Aorta (tissue), 5 donors: ENCODE results near the gene DMKN. TPM values are rescaled to one million over a fixed set of nuclear protein-coding genes. Genes with fewer than 3 reads are reported as not detected.

Experiments
- ATAC-seq: fragments of 200-7000 bp; cut with Tn5 transposase; one replicate; pipeline ENCODE4 v1.9.1; 2022; ENCODE audit warnings: moderate library complexity; ENCODE audit not compliant: low FRiP score
- DNase-seq, 2 donors: peaks; one replicate each; pipeline ENCODE4 v3.0.0-alpha.2; 2020
- H3K27ac ChIP-seq, 2 donors: one replicate each; pipeline ENCODE4 v1.5.1; 2013; ENCODE audit warnings: low read length in 2 of 2, mild to moderate bottlenecking in 2 of 2, moderate library complexity in 2 of 2, control low read depth in 1 of 2, inconsistent platforms in 1 of 2, low read depth in 1 of 2
- H3K27me3 ChIP-seq, 2 donors: one replicate each; pipeline ENCODE4 v1.6.1; 2013; ENCODE audit warnings: control low read depth in 1 of 2, low read length in 1 of 2, mild to moderate bottlenecking in 1 of 2, moderate library complexity in 1 of 2; ENCODE audit not compliant: insufficient read depth in 2 of 2, control insufficient read depth in 1 of 2
- H3K36me3 ChIP-seq, 2 donors: one replicate each; pipeline ENCODE4 v1.6.1; 2013; ENCODE audit warnings: control low read depth in 1 of 2, low read length in 1 of 2, mild to moderate bottlenecking in 1 of 2; ENCODE audit not compliant: insufficient read depth in 2 of 2, control insufficient read depth in 1 of 2
- H3K4me1 ChIP-seq, 2 donors: one replicate each; pipeline ENCODE4 v1.6.1; 2013; ENCODE audit warnings: low read length in 2 of 2, control low read depth in 1 of 2, mild to moderate bottlenecking in 1 of 2, moderate library complexity in 1 of 2; ENCODE audit not compliant: insufficient read depth in 2 of 2, control insufficient read depth in 1 of 2
- H3K4me3 ChIP-seq, 2 donors: one replicate each; pipeline ENCODE4 v1.5.1; 2013; ENCODE audit warnings: low read length in 2 of 2, control low read depth in 1 of 2, mild to moderate bottlenecking in 1 of 2
- H3K9me3 ChIP-seq: one replicate; pipeline ENCODE4 v1.6.1; 2013; ENCODE audit warnings: mild to moderate bottlenecking, low read length; ENCODE audit not compliant: control insufficient read depth
- WGBS, 2 donors: extraction: QIAGEN DNeasy Blood & Tissue Kit; methylation state at CpG; one replicate each; pipeline ENCODE4 v1.1.7; 2013; 5-methylcytosine and 5-hydroxymethylcytosine counted together
- intact Hi-C, 2 donors: fragments of 100-400 bp; cut with DNase I; formaldehyde crosslinking; loops; one replicate each; pipeline versions ENCODE4 v1.14.2 to v1.15.0; 2022
- polyA plus RNA-seq, 2 donors: library from polyadenylated mRNA; stranded (reverse); fragments of 200-250 nt; gene quantifications; one replicate each; pipeline ENCODE4 v1.2.3, GENCODE V29; 2013
- total RNA-seq, 2 donors: library from RNA; stranded (reverse); fragmentation: NEBNext Ultra II Directional; extraction: Animal tissue kit (Norgen Biotek cat#: 25700); gene quantifications; one replicate each; pipeline ENCODE4 v1.2.1, GENCODE V29; 2021
- donor health status: healthy with polysubstance abuse.
- donor health status: Bipolar disorder and iron deficiency.
- donor health status: DM: no; HTN: no; CAD: no.
- donor health status: DM: no; HTN: no; CAD: no.
- donor health status: DM: yes; HTN: yes; CAD: no.

DMKN gene
- total and polyA plus RNA-seq, 4 donors, result 22.2 to 43.7 (median 26.5) TPM

DNA sequence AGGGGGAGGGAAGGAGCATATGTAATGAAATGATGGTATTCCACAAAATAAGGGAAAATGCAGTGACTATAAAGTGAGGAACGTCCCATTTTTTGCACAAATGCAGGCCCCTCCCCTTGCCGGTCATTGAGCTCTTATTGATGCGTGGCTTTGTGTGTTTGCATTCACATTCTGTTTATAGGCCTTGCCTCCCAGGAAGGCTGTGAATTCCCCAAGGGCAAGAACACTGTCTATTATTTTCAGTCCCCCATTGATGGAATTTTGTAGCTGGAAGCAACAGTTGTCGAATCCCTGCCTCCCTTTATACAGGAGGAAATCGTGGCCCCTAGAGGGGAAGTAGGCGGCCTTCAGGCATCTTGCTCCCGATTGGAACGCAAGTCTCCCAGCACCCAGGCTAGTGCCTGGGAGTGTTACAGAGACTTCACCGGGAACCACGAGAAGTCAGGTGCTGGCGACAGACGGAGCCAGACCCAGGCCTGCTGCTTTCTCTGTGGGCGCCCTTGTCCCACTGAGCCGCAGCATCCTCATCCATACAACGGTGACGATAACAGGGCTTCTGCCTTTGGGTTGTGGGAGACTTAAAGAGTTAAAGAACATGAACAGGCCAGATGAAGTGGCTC lies 7.8 kb upstream of the DMKN start:
- no peaks in the 10 kb centered on the region for H3K27me3 ChIP-seq
- no peaks in the 10 kb centered on the region for H3K4me1 ChIP-seq
- no peak for DNase-seq
- no peak overlapping the region for H3K4me3 ChIP-seq
- no peaks in the 10 kb centered on the region for H3K9me3 ChIP-seq
- H3K27ac ChIP-seq, result no peak overlapping the region
- 52 to 57% methylated on average over 16 of the region's 16 CpGs for WGBS, 2 donors
- H3K36me3 ChIP-seq, result no peaks in the 10 kb centered on the region
- ATAC-seq, result no peak
- intact Hi-C loops, result no loop called here

DNA sequence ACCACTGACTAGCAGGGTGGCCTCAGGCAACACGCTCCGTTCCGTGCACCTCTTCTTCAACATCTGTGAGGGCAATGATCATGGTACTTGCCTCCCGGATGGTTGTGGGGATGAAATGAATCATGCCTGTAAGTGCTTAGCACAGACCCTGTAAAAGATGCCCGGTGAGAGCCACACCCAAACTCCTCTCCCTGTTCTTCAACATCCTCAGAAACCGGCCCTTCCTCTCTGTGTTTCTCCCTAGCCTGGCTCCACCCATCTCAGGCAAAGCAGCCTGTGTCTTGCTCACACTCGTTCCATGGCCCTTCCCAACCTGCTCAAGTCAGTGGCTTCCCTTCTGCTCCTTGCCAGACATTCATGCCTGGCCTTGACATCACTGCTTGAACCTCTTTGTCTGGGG lies 5.8 kb upstream of the DMKN start:
- Histone ChIP-seq H3K9me3 (no peaks in the 10 kb centered on the region), H3K27ac (no peak overlapping the region), H3K36me3 (no peaks in the 10 kb centered on the region), H3K4me3 (no peak overlapping the region), H3K4me1 (no peaks in the 10 kb centered on the region), H3K27me3 (no peaks in the 10 kb centered on the region)
- whole genome bisulfite sequencing, 2 donors, result 63 to 64% methylated on average over 7 of the region's 7 CpGs
- DNase-seq (no peak), ATAC-seq (no peak)
- intact Hi-C loops, result no loop called here

DNA sequence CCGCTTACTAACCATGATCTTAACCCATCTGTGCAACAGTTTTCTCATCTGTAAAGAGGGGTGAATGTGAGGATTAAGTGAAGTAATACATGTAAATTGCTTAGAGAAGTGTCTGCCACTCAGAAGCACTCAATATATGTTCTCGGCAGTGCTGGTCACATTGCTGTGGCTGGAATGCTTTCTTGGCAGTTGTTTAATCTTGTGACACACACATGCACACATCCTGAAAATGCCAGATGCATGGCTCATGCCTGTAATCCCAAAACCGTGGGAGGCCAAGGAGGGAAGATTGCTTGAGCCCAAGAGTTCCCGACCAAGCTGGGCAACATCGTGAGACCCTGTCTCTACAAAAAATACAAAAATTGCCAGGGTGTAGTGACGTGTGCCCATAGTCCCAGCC lies 4.9 kb upstream of the DMKN start:
- Histone ChIP-seq H3K9me3 (no peaks in the 10 kb centered on the region), H3K4me3 (no peak overlapping the region), H3K4me1 (no peaks in the 10 kb centered on the region), H3K36me3 (no peaks in the 10 kb centered on the region), H3K27ac (no peak overlapping the region), H3K27me3 (no peaks in the 10 kb centered on the region)
- DNase-seq, result no peak
- ATAC-seq, result no peak
- 17 to 22% methylated on average over 6 of the region's 6 CpGs for WGBS, 2 donors
- intact Hi-C loops, result no loop called here

DNA sequence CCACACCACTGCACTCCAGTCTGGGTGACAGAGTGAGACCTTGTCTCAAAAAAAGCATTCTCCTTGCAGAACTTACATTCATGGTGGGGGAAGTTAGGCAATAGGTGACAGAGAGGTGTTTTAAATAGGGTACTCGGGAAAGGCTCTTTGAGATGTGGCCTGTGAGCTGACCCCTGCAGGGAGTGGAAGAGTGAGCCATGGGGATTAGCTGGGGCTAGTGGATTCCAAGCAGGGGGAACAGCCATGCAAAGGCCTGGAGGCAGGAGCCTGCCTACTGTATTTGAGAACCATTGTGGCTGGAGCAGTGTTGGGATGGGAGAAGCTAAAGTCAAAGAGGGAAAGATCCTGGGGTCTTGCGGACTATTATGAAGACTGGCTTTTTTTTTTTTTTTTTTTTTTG lies 3.9 kb upstream of the DMKN start:
- Histone ChIP-seq H3K4me1 (no peaks in the 10 kb centered on the region), H3K27ac (no peak overlapping the region), H3K27me3 (no peaks in the 10 kb centered on the region), H3K4me3 (no peak overlapping the region), H3K36me3 (no peaks in the 10 kb centered on the region), H3K9me3 (no peaks in the 10 kb centered on the region)
- intact Hi-C loops, result no loop called here
- no peak for DNase-seq
- no peak for ATAC-seq
- WGBS, 2 donors, result 93 to 94% methylated on average over 2 of the region's 2 CpGs

DNA sequence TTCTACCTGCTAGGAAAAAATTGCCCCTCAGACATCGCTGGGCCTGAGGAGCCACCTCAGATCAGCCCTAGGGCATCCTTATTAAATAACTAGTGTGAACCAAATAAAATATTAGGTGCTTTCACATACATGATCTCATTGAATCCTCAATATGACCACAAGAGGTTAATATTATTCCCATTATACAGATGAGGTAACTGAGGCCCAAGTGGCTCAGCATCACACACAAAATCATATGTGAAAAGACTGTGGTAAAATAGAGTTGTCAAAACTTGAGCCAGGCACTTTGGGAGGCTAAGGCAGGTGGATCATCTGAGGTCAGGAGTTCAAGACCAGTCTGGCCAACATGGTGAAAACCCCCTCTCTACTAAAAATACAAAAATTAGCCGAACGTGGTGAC lies 2.9 kb upstream of the DMKN start:
- Histone ChIP-seq H3K27me3 (no peaks in the 10 kb centered on the region), H3K9me3 (no peaks in the 10 kb centered on the region), H3K27ac (no peak overlapping the region), H3K36me3 (no peaks in the 10 kb centered on the region), H3K4me3 (no peak overlapping the region), H3K4me1 (no peaks in the 10 kb centered on the region)
- intact Hi-C loops, result no loop called here
- WGBS, 2 donors, result 87 to 88% methylated on average over 3 of the region's 3 CpGs
- ATAC-seq (no peak), DNase-seq (no peak)

DNA sequence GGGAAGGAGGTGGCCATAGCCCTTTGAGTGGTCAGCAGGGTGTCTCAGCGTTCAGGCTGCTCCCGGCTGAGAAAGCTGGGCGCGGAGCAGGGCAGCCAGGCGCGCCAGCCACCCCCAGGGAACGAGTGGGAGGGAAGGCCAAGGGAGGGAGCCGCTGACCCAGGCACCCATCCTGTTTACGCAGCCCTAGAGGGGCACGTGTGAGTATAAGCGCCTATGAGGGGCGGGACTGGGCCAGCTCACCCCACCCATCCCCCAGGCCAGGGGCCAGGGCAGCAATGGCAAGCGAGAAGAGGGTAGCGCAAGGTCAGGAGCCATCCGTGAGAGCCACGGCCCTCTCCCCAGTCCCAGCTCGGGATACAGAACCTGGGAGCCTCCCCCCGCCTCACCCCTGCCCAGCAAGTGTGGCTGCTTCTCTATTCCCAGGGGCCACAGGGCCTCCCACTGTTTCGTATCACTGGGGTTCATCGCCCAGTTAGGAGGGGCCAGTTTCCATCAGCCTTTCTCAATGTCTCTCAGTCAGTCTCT lies 897 bp upstream of the DMKN start:
- ATAC-seq, result no peak
- intact Hi-C loops, result no loop called here
- no peak overlapping the region for H3K4me3 ChIP-seq
- H3K27me3 ChIP-seq, result no peaks in the 10 kb centered on the region
- H3K36me3 ChIP-seq, result no peaks in the 10 kb centered on the region
- H3K9me3 ChIP-seq, result no peaks in the 10 kb centered on the region
- DNase-seq, result no peak
- no peaks in the 10 kb centered on the region for H3K4me1 ChIP-seq
- H3K27ac ChIP-seq, result no peak overlapping the region
- 12 to 16% methylated on average over 19 to 20 of the region's 20 CpGs for WGBS, 2 donors

DNA sequence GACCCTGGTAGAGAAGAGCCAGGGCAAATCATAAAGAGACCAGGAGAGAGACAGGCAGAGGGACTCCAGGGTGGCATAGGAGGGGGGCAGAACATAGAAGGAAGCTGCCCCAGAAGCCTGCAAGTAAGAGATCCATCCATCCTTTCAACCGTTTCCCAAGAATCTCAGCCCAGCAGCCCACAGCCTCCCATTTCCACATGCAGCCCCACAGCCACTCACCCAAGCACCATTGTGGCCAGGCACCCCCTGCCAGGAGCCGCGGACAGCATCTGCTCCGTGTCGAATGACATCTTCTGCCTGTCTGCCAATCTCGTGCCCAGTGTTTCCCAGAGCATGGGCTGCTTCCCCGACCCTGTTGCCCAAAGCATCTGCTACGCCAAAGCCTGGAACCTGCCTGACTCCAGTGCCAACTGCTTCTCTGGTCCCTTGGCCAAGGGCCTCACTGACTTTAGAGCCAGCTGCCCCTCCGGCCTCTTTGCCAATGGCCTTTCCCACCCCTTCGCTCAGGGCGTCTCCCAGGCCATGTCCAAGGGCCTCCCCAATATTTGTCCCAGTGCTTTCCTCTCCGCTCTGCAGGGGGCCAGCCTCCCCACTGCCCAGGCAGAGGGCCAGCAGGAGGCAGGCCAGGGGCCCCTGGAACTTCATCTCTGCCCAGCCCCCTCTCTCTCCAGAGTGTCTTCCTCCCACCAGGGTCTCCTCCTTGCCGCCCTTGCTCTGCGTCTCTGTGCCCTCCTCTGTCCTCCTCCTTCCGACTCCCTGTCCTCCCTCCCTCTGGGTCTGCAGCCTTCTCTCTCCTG lies 420 bp downstream of the DMKN start:
- WGBS, 2 donors, result 56 to 62% methylated on average over 15 of the region's 15 CpGs
- ATAC-seq, result no peak
- no peaks in the 10 kb centered on the region for H3K9me3 ChIP-seq
- H3K27me3 ChIP-seq, result no peaks in the 10 kb centered on the region
- H3K36me3 ChIP-seq, result no peaks in the 10 kb centered on the region
- H3K4me1 ChIP-seq, result no peaks in the 10 kb centered on the region
- H3K4me3 ChIP-seq, result no peak overlapping the region
- no peak overlapping the region for H3K27ac ChIP-seq
- intact Hi-C loops, result no loop called here
- no peak for DNase-seq

DNA sequence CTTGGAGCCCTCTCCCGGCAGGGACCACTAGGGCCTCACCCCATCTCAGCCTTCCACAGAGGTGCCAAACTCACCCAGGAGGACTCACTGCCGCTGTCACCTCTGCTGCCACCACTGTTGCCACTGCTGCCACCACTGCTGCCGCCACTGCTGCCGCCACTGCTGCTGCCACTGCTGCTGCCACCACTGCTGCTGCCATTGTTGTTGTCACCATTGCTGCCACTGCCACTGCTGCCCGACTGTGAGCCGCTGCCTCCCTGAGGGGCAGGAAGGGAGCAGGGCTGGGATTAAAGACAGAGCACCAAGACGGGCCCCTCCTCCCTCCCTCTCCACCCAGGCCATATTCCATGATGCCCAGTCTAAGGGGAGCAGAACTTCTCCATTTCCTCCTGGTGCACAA lies 2.1 kb downstream of the DMKN start:
- H3K9me3 ChIP-seq, result no peaks in the 10 kb centered on the region
- ATAC-seq, result no peak
- no peak overlapping the region for H3K4me3 ChIP-seq
- DNase-seq, result no peak
- no peaks in the 10 kb centered on the region for H3K4me1 ChIP-seq
- H3K27me3 ChIP-seq, result no peaks in the 10 kb centered on the region
- no peaks in the 10 kb centered on the region for H3K36me3 ChIP-seq
- H3K27ac ChIP-seq, result no peak overlapping the region
- 73 to 79% methylated on average over 7 of the region's 7 CpGs for WGBS, 2 donors
- intact Hi-C loops, result no loop called here

DNA sequence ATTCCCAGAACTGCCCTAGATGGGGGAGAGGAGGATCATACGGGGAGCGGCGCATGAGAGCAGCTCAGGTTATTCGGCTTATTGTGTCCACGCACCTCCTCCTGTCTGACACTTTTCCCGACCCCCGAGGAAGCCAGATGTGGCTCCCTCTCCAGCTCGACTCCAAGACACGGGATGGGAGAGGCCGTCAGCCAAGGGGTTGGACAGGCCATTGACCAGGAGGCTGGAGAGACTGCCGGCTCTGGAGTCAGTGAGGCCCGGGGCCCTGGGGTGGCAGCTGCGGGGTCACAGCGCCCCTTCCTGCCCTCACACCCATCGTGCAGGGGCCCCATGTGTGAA lies 2.9 kb downstream of the DMKN start:
- intact Hi-C loops, result no loop called here
- H3K27me3 ChIP-seq, result no peaks in the 10 kb centered on the region
- H3K9me3 ChIP-seq, result no peaks in the 10 kb centered on the region
- WGBS, 2 donors, result 5 to 13% methylated on average over 15 of the region's 15 CpGs
- DNase-seq (no peak), ATAC-seq (no peak)
- H3K4me3 ChIP-seq, result no peak overlapping the region
- H3K36me3 ChIP-seq, result no peaks in the 10 kb centered on the region
- no peak overlapping the region for H3K27ac ChIP-seq
- H3K4me1 ChIP-seq, result no peaks in the 10 kb centered on the region
